GM18505 (cell line): ENCODE data around the gene RTTN.

Experiments
- ATAC-seq: cut with Tn5 transposase; IDR thresholded peaks from one replicate; pipeline ENCODE4 v1.9.1; 2021; ENCODE audit not compliant: unreplicated experiment
- POLR2A ChIP-seq: IDR thresholded peaks from 4 replicates; pipeline ENCODE4 v1.6.1; 2011; ENCODE audit warnings: borderline replicate concordance; ENCODE audit not compliant: insufficient read depth, insufficient read length; ENCODE audit errors: extremely low read depth

The RTTN gene

GRCh38 chr18:70022636-70023035 lies 182.9 kb downstream of the RTTN start:
- no peak for ATAC-seq
- TF ChIP-seq POLR2A = no peak

DNA sequence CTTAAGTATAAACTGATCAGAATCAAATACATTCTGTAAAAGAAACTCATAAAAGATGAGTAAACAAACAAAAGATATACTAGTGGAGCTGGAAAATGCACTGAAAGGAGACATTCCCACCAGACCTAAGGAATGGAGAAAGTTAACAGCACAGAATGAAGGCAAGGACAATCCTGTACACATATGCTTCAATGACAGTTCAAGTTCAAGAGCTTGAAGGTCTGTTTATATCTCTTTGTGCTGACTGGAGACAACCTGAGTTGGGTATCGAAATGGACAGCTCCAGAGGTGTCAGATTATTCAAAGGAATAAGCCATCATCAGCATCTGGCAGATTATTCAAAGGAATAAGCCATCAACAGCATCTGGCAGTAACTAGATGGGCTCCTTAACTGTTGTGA lies 184.0 kb downstream of the RTTN start:
- TF ChIP-seq POLR2A = no peak
- ATAC-seq = no peak

DNA sequence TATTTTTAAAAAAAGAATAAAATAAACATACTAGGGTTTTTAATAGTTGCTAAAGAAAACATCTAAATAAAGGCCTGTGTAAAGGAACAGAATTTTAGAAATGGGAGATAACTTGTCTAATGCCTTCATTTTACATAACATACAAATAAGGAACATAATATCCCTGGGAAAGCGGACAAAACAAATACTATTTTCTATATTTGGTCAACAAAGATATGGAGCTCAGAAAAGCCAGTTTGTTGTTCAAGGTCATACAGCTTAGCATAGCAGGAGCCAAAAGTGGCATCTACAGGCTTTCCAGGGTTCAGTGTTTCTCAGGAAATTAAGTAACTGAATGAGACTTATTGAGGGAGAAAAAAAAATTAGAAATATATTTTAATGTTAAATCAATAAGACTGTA lies 184.4 kb downstream of the RTTN start:
- no peak for ATAC-seq
- TF ChIP-seq POLR2A = no peak

DNA sequence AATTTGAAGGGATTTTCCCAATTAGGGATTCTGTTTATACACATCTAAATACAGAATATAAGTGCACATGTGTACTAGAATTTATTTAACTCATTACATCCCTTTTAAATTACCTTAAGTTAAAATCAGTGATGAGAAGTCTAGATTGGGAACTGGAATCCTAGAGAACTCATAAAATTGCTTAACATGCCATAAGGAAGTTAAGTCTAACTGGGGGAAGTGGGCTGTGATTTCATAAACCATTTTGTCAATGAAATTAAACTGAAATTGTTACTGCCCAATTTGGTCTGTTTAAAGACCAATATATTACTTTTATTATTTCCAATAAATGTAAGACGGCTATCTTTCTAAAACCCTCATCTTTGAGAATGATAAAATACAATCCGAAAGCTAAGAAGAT lies 185.5 kb downstream of the RTTN start:
- no peak for ATAC-seq
- no peak for TF ChIP-seq POLR2A

DNA sequence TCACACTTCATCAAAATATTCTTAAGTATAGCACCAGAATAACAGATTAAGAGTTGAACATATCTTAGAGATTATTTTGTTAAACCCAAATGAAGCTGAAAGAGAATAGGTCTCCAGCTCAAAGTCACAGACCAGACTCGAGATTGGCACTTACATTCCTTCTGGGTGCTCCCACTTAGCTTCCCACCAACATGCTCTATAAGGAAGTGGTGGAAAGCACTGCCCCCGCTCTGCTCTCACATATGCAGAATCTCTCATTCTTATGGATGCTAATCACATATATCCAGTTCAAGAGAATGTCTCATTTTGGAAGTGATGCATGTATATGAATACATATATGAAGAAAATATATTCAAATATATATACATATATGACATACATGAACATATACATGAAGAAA lies 186.4 kb downstream of the RTTN start:
- no peak for TF ChIP-seq POLR2A
- ATAC-seq = no peak

DNA sequence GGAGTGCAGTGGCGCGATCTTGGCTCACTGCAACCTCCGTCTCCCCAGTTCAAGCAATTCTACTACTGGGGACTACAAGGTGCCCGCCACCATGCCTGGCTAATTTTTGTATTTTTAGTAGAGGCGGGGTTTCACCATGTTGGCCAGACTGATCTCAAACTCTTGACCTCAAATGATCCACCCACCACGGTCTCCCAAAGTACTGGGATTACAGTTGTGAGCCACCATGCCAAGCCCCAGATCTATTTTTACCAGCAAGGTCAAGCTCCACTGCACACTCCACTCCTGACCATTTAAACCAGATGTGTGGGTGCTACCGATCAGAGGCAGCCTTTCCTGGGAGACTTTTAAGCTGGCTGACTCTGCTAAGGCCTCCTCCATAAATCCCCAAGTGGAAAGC lies 190.4 kb downstream of the RTTN start:
- ATAC-seq = no peak
- TF ChIP-seq POLR2A = no peak

DNA sequence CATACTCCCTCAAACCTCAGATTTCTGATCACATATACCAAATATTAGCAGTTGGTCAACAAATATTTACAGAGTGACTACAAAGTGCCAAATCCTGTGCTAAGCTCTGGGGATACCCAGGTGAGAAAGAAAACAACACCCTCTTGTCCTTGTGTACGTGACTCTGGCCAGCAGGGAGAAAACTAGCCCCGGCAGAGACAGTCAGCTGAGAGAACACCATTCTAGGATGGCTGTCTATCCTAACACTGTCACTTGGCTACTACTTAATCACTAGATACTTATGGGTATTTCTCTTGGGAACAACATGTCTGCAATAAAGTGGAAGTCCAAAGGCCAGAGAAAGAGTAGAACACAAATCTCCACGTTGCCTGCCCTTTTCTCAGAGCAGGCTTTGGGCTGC lies 199.9 kb downstream of the RTTN start:
- no peak for TF ChIP-seq POLR2A
- ATAC-seq = no peak

- TF ChIP-seq POLR2A = no peak
- no peak for ATAC-seq
These were observed 200.8 kb downstream of the RTTN start for GRCh38 chr18:70004696-70005095.

- no peak for TF ChIP-seq POLR2A
- no peak for ATAC-seq
These were observed 205.8 kb downstream of the RTTN start for GRCh38 chr18:69999656-70000055.

DNA sequence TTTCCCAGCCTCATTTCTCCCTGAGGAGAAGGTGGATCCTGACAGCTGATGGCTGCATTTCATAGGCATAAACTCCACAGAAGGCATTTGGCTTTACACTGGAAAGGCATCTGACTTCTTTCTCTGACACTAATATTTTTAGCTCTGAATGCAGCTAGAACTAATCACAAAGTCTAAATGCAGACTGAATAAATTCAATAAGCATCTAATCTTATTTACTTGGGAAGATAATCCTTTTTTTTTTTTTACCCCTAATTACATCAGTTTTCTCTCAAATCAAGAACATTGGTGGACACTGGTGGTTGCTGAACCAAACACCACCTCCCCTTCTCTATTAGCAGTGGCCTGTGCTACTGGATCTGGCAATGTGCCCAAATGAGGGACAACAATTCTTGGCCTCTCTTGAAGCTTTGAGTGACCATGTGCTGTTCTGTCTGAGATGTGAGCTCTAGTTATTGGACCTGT lies 206.9 kb downstream of the RTTN start:
- TF ChIP-seq POLR2A = no peak
- no peak for ATAC-seq

GRCh38 chr18:69996951-69997798 lies 208.3 kb downstream of the RTTN start:
- TF ChIP-seq POLR2A = no peak
- ATAC-seq = no peak

- no peak for TF ChIP-seq POLR2A
- ATAC-seq = no peak
These were observed 209.1 kb downstream of the RTTN start for GRCh38 chr18:69996417-69996816.

- no peak for ATAC-seq
- no peak for TF ChIP-seq POLR2A
These were observed 209.7 kb downstream of the RTTN start for GRCh38 chr18:69995774-69996173.

DNA sequence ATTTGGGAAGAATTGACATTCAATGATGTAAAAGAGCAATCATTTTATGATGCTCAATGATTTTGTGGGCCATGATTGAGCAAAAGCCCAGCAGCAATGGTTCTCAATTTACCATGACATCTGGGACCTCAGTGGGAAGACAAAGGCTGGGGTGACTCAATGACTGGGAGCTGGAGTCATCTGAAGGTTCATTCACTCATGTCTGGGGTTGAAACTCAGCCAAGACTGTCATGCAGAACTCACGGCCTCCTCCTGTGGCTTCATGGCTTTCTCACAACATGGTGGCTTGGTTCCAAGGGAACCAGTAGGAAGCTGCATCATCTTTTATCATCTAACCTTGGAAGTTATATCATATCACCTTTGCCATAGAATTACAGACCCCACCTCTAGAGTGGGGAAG lies 212.7 kb downstream of the RTTN start:
- no peak for ATAC-seq
- no peak for TF ChIP-seq POLR2A

DNA sequence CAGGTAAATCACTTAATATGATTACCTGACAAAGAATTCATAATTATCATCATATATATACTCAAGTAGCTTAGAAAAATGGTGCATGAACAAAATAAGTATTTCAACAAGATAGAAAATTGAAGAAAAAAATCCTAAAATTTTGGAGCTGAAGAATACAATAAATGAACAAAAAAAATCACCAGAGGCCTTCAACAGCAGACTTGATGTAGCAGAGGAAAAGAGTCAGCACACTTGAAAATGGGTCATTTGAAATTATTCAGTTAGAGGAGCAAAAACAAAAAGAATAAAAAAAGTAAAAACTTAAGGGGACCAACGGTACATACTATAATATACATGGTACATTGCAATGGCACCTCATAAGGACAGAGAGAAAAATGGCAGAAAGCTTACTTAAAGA lies 217.6 kb downstream of the RTTN start:
- no peak for TF ChIP-seq POLR2A
- no peak for ATAC-seq

- no peak for TF ChIP-seq POLR2A
- ATAC-seq = no peak
These were observed 220.2 kb downstream of the RTTN start for GRCh38 chr18:69985239-69985638.

DNA sequence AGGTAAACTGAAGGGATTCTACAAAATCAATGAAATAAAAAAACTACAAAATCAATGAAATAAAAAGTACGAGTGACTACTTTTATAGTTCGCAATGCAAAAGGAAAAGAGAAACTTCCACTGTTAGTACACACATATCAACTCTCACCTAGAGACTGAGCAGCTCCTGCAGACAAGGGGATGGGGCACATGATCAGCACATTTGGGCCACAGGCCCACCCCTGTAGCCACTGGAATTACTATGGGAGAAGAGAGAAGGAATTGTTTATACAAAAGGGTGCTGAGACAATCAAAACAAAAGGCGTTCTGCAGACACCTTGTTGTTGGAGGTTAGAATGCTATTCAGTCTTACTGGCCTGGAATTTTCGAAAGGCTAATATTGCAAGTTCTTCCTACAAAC lies 223.1 kb downstream of the RTTN start:
- no peak for ATAC-seq
- TF ChIP-seq POLR2A = no peak
